ENCODE results near the gene KIAA1328.

KIAA1328 gene

DNA sequence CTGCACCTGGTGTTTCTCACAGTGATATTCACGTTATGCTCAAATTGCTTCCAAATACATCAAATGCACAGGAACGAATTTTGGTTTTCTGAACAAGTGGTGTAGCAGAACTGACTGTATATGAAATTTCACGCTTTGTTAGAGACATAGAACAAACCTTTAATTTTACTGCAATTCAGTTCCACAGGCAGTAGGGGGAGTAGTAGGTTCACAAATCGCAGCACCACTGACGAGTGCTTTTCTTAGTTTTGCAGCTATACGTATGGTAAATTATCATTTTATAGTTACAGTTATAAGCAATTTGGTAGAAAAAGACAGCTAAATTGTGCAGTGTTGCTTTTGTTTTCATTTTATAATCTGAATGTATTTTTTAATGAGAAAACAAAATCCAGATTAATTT is 113.3 kb downstream of the KIAA1328 start:
- DNase-seq (ENCODE audit: extremely low read depth in 1 of 2, low read depth in 1 of 2) = no peak

- no peak for DNase-seq (ENCODE audit: extremely low read depth in 1 of 2, low read depth in 1 of 2)
Observed at GRCh38 chr18:36947820-36948348, 119.0 kb downstream of the KIAA1328 start.

- DNase-seq (ENCODE audit: extremely low read depth in 1 of 2, low read depth in 1 of 2) = no peak
Observed at GRCh38 chr18:36950282-36950681, 121.4 kb downstream of the KIAA1328 start.

DNA sequence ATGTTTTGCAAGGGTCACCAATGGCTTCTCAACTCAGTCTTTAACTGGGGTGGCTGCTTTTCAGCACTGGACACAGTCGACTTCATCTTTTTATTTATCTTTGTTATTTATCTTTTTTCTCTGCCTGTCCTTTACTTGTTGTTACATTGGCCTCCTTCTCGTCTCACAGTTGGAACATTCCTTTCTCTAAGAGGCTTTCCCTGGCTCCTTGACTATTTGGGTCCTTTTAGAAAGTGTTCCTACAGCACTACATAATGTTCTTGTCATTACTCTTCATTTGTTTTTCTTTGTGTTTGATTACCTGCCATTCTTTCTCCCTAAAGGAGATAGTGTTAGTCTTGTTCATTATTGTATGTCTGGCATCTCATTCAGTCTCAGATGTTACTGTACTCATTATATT is 122.0 kb downstream of the KIAA1328 start:
- DNase-seq (ENCODE audit: extremely low read depth in 1 of 2, low read depth in 1 of 2) = no peak

GRCh38 chr18:36953047-36953446 is 124.1 kb downstream of the KIAA1328 start:
- DNase-seq (ENCODE audit: extremely low read depth in 1 of 2, low read depth in 1 of 2) = no peak

DNA sequence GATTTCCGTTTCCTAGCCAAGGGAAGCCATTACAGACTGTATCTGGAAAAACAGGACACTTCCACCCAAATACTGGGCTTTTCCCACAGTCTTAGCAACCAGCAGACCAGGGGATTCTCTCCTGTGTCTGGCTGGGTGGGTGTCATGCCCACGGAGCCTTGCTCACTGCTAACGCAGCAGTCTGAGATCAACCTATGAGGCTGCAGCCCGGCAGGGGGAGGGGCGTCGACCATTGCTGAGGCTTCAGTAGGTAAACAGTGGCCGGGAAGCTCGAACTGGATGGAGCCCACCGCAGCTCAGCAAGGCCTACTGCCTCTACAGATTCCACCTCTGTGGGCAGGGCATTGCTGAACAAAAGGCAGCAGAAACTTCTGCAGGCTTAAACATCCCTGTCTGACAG is 131.1 kb downstream of the KIAA1328 start:
- DNase-seq (ENCODE audit: extremely low read depth in 1 of 2, low read depth in 1 of 2) = no peak

GRCh38 chr18:36963464-36963863 is 134.5 kb downstream of the KIAA1328 start:
- no peak for DNase-seq (ENCODE audit: extremely low read depth in 1 of 2, low read depth in 1 of 2)

GRCh38 chr18:36974686-36975085 is 145.8 kb downstream of the KIAA1328 start:
- no peak for DNase-seq (ENCODE audit: extremely low read depth in 1 of 2, low read depth in 1 of 2)

GRCh38 chr18:36977121-36977520 is 148.2 kb downstream of the KIAA1328 start:
- DNase-seq (ENCODE audit: extremely low read depth in 1 of 2, low read depth in 1 of 2) = no peak

- DNase-seq (ENCODE audit: extremely low read depth in 1 of 2, low read depth in 1 of 2) = no peak
Observed at GRCh38 chr18:36993068-36993467, 164.1 kb downstream of the KIAA1328 start.

- no peak for DNase-seq (ENCODE audit: extremely low read depth in 1 of 2, low read depth in 1 of 2)
Observed at GRCh38 chr18:37006742-37007141, 177.8 kb downstream of the KIAA1328 start.

DNA sequence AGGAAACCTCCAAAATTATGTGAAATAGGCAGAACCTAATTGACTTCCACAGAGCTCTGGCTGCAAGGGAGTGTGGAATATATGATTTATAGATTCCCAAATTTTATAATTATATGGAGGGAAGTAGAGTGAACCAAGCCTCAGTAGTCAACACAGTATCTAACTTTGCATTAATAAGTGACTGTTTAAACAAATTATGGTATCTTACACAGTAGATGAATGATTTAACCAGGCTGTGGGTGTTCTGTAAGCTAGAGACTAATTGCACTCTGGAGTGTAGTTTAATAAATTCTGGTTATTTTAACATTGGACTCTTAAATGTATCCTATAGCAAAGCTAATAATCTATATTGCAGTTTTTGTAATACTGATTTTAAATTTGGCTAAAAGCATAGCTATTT is 183.5 kb downstream of the KIAA1328 start:
- DNase-seq (ENCODE audit: extremely low read depth in 1 of 2, low read depth in 1 of 2) = no peak

DNA sequence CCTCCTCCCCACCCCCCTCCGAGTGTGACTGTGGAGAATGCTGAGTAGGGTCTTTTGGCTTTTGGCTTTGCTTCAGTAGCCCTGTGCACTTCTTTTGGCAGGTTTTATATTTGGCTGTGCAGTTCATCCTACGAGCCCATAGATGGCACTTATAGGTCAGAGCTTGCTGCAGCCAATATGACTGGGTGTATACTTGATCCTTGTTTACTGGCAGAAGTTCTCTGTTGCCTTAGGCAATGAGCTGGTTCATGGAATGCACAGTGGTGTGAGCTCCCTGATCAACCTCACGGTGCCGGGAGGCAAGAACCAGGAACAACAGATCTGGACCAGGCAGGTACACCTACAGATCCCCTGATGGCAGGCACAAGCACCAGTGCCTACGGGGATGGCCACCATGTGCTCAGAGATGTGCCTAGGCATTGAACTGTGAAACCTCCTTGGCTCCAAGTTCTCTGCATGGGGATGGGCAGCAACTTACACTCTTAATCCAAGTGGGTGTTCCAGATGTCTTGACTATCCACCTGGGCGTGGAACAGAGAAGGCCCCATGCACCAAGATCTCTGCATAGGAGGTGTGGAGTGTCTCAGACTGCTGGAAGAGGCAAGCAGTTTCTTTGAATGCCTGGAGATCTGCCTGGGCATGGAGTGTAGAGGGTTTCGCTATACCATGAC is 190.4 kb downstream of the KIAA1328 start:
- no peak for DNase-seq (ENCODE audit: extremely low read depth in 1 of 2, low read depth in 1 of 2)

DNA sequence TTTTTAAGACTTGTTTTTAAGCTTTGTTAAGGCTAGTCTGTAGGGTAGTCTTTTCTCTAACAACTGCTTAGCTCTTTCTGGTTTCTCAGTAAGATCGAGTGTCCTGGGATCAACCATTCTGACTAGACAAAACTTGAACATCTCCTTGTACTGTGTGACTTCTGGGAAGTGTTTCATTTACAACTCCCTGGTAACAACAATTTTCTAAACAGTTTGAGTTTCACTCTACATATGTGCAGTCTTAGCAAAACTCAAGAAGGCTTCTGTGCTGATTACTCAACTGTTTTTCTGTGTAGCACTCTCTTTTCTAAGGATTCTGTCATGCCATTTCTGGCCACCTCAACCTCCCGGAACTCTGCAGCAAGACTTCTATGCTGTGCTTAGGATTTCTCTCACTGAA is 204.5 kb downstream of the KIAA1328 start:
- no peak for DNase-seq (ENCODE audit: extremely low read depth in 1 of 2, low read depth in 1 of 2)

- DNase-seq (ENCODE audit: extremely low read depth in 1 of 2, low read depth in 1 of 2) = no peak
Observed at GRCh38 chr18:37042381-37042780, 213.5 kb downstream of the KIAA1328 start.

- no peak for DNase-seq (ENCODE audit: extremely low read depth in 1 of 2, low read depth in 1 of 2)
Observed at GRCh38 chr18:37055137-37055802, 226.3 kb downstream of the KIAA1328 start.

GRCh38 chr18:37064187-37064586 is 235.3 kb downstream of the KIAA1328 start:
- no peak for DNase-seq (ENCODE audit: extremely low read depth in 1 of 2, low read depth in 1 of 2)

- DNase-seq (ENCODE audit: extremely low read depth in 1 of 2, low read depth in 1 of 2) = no peak
Observed at GRCh38 chr18:37065254-37065653, 236.3 kb downstream of the KIAA1328 start.

GRCh38 chr18:37084912-37085311 is 256.0 kb downstream of the KIAA1328 start:
- DNase-seq (ENCODE audit: extremely low read depth in 1 of 2, low read depth in 1 of 2) = no peak

- no peak for DNase-seq (ENCODE audit: extremely low read depth in 1 of 2, low read depth in 1 of 2)
Observed at GRCh38 chr18:37085362-37085761, 256.4 kb downstream of the KIAA1328 start.

DNA sequence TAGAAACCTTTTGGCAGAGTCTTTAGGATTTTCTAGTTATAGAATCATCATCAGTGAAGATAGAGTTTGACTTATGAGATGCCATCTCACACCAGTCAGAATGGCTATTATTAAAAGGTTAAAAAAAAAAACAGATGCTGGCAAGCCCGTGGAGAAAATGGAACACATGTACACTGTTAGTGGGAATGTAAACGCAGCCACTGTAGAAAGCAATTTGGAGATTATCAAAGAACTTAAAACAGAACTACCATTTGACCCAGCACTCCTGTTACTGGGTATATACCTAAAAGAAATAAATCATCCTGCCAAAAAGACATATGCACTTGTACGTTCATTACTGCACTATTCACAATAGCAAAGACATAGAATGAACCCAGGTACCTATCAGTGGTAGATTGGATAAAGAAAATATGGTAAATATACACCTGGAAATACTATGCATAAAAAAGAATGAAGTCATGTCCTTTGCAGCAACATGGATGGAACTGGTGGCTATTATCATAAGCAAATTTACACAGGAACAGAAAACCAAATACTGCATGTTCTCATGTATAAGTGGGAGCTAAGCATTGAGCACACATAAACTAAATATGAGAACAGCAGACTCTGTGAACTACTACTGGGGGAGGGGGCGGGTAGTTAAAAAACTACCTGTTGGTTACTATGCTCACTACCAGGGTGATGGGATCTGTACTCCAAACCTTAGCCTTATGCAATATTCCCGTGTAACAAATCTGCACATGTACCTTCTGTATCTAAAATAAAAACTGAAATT is 279.0 kb downstream of the KIAA1328 start:
- no peak for DNase-seq (ENCODE audit: extremely low read depth in 1 of 2, low read depth in 1 of 2)

DNA sequence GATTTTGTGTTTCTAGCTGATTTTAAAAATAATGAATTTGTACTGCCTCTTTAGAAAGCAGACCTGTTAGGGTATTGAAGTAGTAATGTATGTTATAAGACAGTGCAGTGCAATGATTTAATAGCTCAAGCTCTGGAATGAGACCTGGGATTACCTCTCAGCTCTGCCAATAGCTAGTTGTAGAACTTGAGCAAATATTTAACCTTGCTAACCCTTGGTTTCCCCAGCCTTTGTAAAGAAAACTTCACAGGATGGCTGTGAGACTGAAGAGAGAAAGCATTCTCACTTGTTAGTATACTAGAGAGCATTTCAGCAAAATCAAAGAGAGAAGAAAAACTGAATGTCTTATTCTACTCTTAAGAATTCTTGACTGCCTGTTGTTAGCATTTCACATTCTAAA is 293.9 kb downstream of the KIAA1328 start:
- no peak for DNase-seq (ENCODE audit: extremely low read depth in 1 of 2, low read depth in 1 of 2)

Measured in stimulated activated CD8-positive, alpha-beta memory T cell treated with anti-CD3 and anti-CD28 coated beads, Interleukin-7, amount 100 ng/mL, for 48 hours (primary cell).